GM23338 (cell line): ENCODE data around the gene LAMC2. TPM values are rescaled to one million over a fixed set of nuclear protein-coding genes. Genes with fewer than 3 reads are reported as not detected.
A peak's percentile ranks its signal among the peaks of the same experiment; 100 is the strongest.

Experiments used
- ATAC-seq: fragments of 200-7000 bp; cut with Tn5 transposase; 3 replicates; pipeline ENCODE4 v1.9.1; 2020
- DNase-seq: peaks from one replicate; pipeline ENCODE4 v3.0.0-alpha.2; 2015; ENCODE audit warnings: low spot score
- H2AFZ ChIP-seq: fragments of 200-600 bp; sonication (generic); 2 replicates; pipeline ENCODE4 v1.8.0; 2016; ENCODE audit warnings: antibody characterized with exemption, mild to moderate bottlenecking, moderate library complexity
- H3F3A ChIP-seq: fragments of 200-600 bp; sonication (generic); replicated peaks from 2 replicates; pipeline ENCODE4 v1.8.0; 2017; ENCODE audit warnings: antibody characterized with exemption, mixed run types, low read depth
- H3K27ac ChIP-seq: fragments of 200-600 bp; sonication (generic); 2 replicates; pipeline ENCODE4 v1.6.1; 2016; ENCODE audit warnings: low read depth
- H3K27me3 ChIP-seq: fragments of 200-600 bp; sonication (generic); 2 replicates; pipeline ENCODE4 v1.8.0; 2016; ENCODE audit warnings: mild to moderate bottlenecking, mixed run types, moderate library complexity; ENCODE audit not compliant: insufficient read depth
- H3K36me3 ChIP-seq: fragments of 200-600 bp; sonication (generic); 2 replicates; pipeline ENCODE4 v1.8.0; 2016; ENCODE audit warnings: mild to moderate bottlenecking; ENCODE audit not compliant: insufficient read depth
- H3K4me1 ChIP-seq: fragments of 200-600 bp; sonication (generic); 2 replicates; pipeline ENCODE4 v1.8.0; 2016; ENCODE audit warnings: mild to moderate bottlenecking, moderate library complexity; ENCODE audit not compliant: insufficient read depth
- H3K4me2 ChIP-seq: fragments of 200-600 bp; sonication (generic); 2 replicates; pipeline ENCODE4 v1.7.1; 2017; ENCODE audit warnings: mixed run types
- H3K4me3 ChIP-seq: fragments of 200-600 bp; sonication (generic); 2 replicates; pipeline ENCODE4 v1.6.1; 2016; ENCODE audit warnings: mixed run types
- H3K79me2 ChIP-seq: fragments of 200-600 bp; sonication (generic); replicated peaks from 2 replicates; pipeline ENCODE4 v1.8.0; 2017; ENCODE audit warnings: mild to moderate bottlenecking; ENCODE audit not compliant: insufficient read depth
- H3K9me2 ChIP-seq: fragments of 200-600 bp; sonication (generic); 2 replicates; pipeline ENCODE4 v1.8.0; 2017; ENCODE audit not compliant: insufficient read depth
- H4K20me1 ChIP-seq: fragments of 200-600 bp; sonication (generic); replicated peaks from 2 replicates; pipeline ENCODE4 v1.8.0; 2017; ENCODE audit warnings: mild to moderate bottlenecking; ENCODE audit not compliant: insufficient read depth
- H3K27ac Mint-ChIP-seq: 2 replicates; pipeline ENCODE4 v1.8.0; 2020; ENCODE audit warnings: inconsistent platforms, mild to moderate bottlenecking, moderate library complexity, mixed read lengths
- H3K27me3 Mint-ChIP-seq: 3 replicates; pipeline ENCODE4 v1.8.0; 2022; ENCODE audit warnings: low read depth, mild to moderate bottlenecking, moderate library complexity, mixed read lengths, inconsistent platforms; ENCODE audit not compliant: insufficient read depth, poor library complexity
- H3K36me3 Mint-ChIP-seq: 3 replicates; pipeline ENCODE4 v1.8.0; 2021; ENCODE audit warnings: low read depth, mild to moderate bottlenecking, inconsistent platforms, moderate library complexity, mixed read lengths
- H3K4me1 Mint-ChIP-seq: 3 replicates; pipeline ENCODE4 v1.8.0; 2020; ENCODE audit warnings: mild to moderate bottlenecking, inconsistent platforms, mixed read lengths
- H3K4me3 Mint-ChIP-seq: 3 replicates; pipeline ENCODE4 v1.8.0; 2021; ENCODE audit warnings: moderate library complexity, mild to moderate bottlenecking, inconsistent platforms, mixed read lengths
- H3K9me3 Mint-ChIP-seq: 3 replicates; pipeline ENCODE4 v1.8.0; 2020; ENCODE audit warnings: moderate library complexity, mild to moderate bottlenecking, inconsistent platforms, mixed read lengths
- EZH2 ChIP-seq: fragments of 200-600 bp; sonication (generic); IDR thresholded peaks from one replicate; pipeline ENCODE4 v1.8.0; 2017; ENCODE audit warnings: antibody characterized with exemption, mild to moderate bottlenecking, low read depth; ENCODE audit not compliant: unreplicated experiment
- JUNB ChIP-seq: IDR thresholded peaks from one replicate; pipeline ENCODE4 v1.6.1; 2016; ENCODE audit warnings: antibody characterized with exemption; ENCODE audit not compliant: unreplicated experiment
- STAT1 ChIP-seq: IDR thresholded peaks from one replicate; pipeline ENCODE4 v1.6.1; 2016; ENCODE audit warnings: antibody characterized with exemption; ENCODE audit not compliant: unreplicated experiment
- ZNF114 ChIP-seq: fragments of 250-450 bp; sonication (Bioruptor Pico); IDR thresholded peaks from 2 replicates; pipeline ENCODE4 v1.5.0; 2020; ENCODE audit warnings: mild to moderate bottlenecking, moderate library complexity
- ZNF462 ChIP-seq: fragments of 250-450 bp; sonication (Bioruptor Pico); IDR thresholded peaks from 2 replicates; pipeline ENCODE4 v1.5.0; 2020; ENCODE audit warnings: mild to moderate bottlenecking, moderate library complexity
- polyA plus RNA-seq: library from polyadenylated mRNA; unstranded; fragments of >200 nt; fragmentation: Nextera tagmentation; extraction: Ambion mirVana; gene quantifications from 2 replicates; pipeline ENCODE4 v1.2.1, GENCODE V29; 2016
- total RNA-seq: library from RNA; depleted of rRNA; stranded (reverse); fragments of >200 nt; shearing (Covaris generic); gene quantifications from 2 replicates; pipeline ENCODE4 v1.2.3, GENCODE V29; 2014
- TF ChIP-seq, protein P1 (sequence below): IDR thresholded peaks from one replicate; pipeline ENCODE4 v1.6.1; 2018; ENCODE audit warnings: antibody characterized with exemption; ENCODE audit not compliant: unreplicated experiment
- TF ChIP-seq, protein P2 (sequence below), 2 experiments: fragments of 200-600 bp in 1 of 2; sonication (generic) in 1 of 2; conservative IDR thresholded peaks; 2 replicates each; pipeline versions ENCODE4 v1.5.1 to v1.6.1; 2016 to 2017; ENCODE audit warnings: antibody characterized with exemption in 2 of 2, low read depth in 2 of 2, mild to moderate bottlenecking in 2 of 2, moderate library complexity in 1 of 2

Gene LAMC2
- total and polyA plus RNA-seq, 2 experiments from 2014 or later, result 4.3 to 19.5 TPM

GRCh38 chr1:183215936-183216335 is 29.9 kb downstream of the LAMC2 start:
- no peak for ATAC-seq

GRCh38 chr1:183218027-183218618 is 32.1 kb downstream of the LAMC2 start:
- Mint-ChIP-seq H3K4me1 (peaks cover 26% of the 10 kb centered on the region), H3K36me3 (no peaks in the 10 kb centered on the region), H3K4me3 (no peak overlapping the region), H3K27ac (0 out of 2 replicates have a peak overlapping the region, but pooled peaks have one; percentile 8), H3K9me3 (no peaks in the 10 kb centered on the region), H3K27me3 (peaks cover 11% of the 10 kb centered on the region)
- H2AFZ ChIP-seq, result no peak overlapping the region
- no peaks in the 10 kb centered on the region for H3F3A ChIP-seq
- H3K4me3 ChIP-seq, result no peak overlapping the region
- no peak overlapping the region for H3K27ac ChIP-seq
- H3K27me3 ChIP-seq, result no peaks in the 10 kb centered on the region
- no peaks in the 10 kb centered on the region for H4K20me1 ChIP-seq
- peaks cover 10% of the 10 kb centered on the region for H3K4me1 ChIP-seq
- DNase-seq (no peak), ATAC-seq (no peak; the same call in 2 of the 3 replicates)
- H3K4me2 ChIP-seq, result no peak overlapping the region
- no peaks in the 10 kb centered on the region for H3K36me3 ChIP-seq
- H3K79me2 ChIP-seq, result no peaks in the 10 kb centered on the region
- H3K9me2 ChIP-seq, result no peaks in the 10 kb centered on the region
- TF ChIP-seq, protein P1, sequence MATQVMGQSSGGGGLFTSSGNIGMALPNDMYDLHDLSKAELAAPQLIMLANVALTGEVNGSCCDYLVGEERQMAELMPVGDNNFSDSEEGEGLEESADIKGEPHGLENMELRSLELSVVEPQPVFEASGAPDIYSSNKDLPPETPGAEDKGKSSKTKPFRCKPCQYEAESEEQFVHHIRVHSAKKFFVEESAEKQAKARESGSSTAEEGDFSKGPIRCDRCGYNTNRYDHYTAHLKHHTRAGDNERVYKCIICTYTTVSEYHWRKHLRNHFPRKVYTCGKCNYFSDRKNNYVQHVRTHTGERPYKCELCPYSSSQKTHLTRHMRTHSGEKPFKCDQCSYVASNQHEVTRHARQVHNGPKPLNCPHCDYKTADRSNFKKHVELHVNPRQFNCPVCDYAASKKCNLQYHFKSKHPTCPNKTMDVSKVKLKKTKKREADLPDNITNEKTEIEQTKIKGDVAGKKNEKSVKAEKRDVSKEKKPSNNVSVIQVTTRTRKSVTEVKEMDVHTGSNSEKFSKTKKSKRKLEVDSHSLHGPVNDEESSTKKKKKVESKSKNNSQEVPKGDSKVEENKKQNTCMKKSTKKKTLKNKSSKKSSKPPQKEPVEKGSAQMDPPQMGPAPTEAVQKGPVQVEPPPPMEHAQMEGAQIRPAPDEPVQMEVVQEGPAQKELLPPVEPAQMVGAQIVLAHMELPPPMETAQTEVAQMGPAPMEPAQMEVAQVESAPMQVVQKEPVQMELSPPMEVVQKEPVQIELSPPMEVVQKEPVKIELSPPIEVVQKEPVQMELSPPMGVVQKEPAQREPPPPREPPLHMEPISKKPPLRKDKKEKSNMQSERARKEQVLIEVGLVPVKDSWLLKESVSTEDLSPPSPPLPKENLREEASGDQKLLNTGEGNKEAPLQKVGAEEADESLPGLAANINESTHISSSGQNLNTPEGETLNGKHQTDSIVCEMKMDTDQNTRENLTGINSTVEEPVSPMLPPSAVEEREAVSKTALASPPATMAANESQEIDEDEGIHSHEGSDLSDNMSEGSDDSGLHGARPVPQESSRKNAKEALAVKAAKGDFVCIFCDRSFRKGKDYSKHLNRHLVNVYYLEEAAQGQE, result no peak
- TF ChIP-seq EZH2, result no peak
- no peak for TF ChIP-seq ZNF114 (CRISPR knock-in tag)
- no peak for TF ChIP-seq STAT1
- no peak for TF ChIP-seq ZNF462 (CRISPR knock-in tag)

More at GRCh38 chr1:183215936-183216335, 29.9 kb downstream of the LAMC2 start:
- Histone ChIP-seq H4K20me1 (no peaks in the 10 kb centered on the region), H3K9me2 (no peaks in the 10 kb centered on the region), H3K36me3 (no peaks in the 10 kb centered on the region), H3K4me1 (peaks cover 10% of the 10 kb centered on the region), H3K4me2 (no peak overlapping the region), H3F3A (no peaks in the 10 kb centered on the region), H3K27ac (no peak overlapping the region), H2AFZ (no peak overlapping the region), H3K4me3 (no peak overlapping the region), H3K27me3 (no peaks in the 10 kb centered on the region), H3K79me2 (no peaks in the 10 kb centered on the region)
- Mint-ChIP-seq H3K9me3 (no peaks in the 10 kb centered on the region), H3K4me1 (peaks cover 26% of the 10 kb centered on the region), H3K36me3 (no peaks in the 10 kb centered on the region), H3K27ac (no peak overlapping the region), H3K27me3 (peaks cover 11% of the 10 kb centered on the region), H3K4me3 (no peak overlapping the region)
- TF ChIP-seq, protein P2, sequence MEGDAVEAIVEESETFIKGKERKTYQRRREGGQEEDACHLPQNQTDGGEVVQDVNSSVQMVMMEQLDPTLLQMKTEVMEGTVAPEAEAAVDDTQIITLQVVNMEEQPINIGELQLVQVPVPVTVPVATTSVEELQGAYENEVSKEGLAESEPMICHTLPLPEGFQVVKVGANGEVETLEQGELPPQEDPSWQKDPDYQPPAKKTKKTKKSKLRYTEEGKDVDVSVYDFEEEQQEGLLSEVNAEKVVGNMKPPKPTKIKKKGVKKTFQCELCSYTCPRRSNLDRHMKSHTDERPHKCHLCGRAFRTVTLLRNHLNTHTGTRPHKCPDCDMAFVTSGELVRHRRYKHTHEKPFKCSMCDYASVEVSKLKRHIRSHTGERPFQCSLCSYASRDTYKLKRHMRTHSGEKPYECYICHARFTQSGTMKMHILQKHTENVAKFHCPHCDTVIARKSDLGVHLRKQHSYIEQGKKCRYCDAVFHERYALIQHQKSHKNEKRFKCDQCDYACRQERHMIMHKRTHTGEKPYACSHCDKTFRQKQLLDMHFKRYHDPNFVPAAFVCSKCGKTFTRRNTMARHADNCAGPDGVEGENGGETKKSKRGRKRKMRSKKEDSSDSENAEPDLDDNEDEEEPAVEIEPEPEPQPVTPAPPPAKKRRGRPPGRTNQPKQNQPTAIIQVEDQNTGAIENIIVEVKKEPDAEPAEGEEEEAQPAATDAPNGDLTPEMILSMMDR (conservative IDR thresholded peaks at IDR 0.05; ENCODE audit: low read depth in 2 of 2), result no peak
- TF ChIP-seq JUNB, result no peak
- DNase-seq, result no peak
